Endometrial microvascular endothelial cells (primary cell): ENCODE data around the gene HM13. TPM values are rescaled to one million over a fixed set of nuclear protein-coding genes. Genes with fewer than 3 reads are reported as not detected.
"Not testable (repeated sequence)": the region's sequence is repeated elsewhere in the genome, so short reads cannot be mapped to it uniquely, and the experiment has no call there.

ENCODE experiments used
- in situ Hi-C: cut with HindIII; loops from 2 replicates; pipeline ENCODE4 v1.10.0; 2017; ENCODE audit warnings: low sequenced_read_pairs, low pct_unique_long_range_greater_than_20kb; ENCODE audit errors: inconsistent ontology term
- total RNA-seq: library from RNA; depleted of rRNA; stranded (reverse); fragments of >200 nt; gene quantifications from one replicate; pipeline ENCODE4 v1.2.3, GENCODE V29; 2015; ENCODE audit errors: inconsistent ontology term

The HM13 gene
- total RNA-seq, 1 donor from 2014 or later, result 91.8 TPM

DNA sequence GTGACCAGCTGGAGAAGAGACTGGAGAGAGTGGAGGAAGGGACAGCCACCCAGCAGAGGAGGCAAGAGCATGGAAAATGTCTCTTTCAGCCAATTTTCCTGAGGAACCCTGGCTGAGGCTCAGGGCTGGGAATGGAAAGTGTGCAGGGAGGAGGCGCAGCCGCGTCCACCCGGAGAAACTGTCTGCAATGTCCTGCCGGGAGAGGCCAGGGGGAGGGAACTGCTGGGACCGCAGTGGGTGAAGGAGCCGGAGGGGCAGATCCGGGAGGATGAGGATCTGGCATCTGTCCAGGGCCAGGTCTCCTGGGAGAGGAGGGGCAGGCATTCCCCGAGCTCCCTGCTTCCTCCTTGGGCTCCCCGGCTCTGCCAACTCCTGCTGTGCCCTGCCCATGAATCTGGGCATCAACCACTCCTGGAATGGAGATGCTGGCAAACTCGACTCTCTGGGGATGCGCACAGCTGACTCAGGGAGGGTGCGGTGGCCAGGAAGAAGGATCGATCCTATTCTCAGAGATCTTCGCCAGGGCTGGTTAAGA, 17.4 kb upstream of the HM13 start:
- in situ Hi-C loops, result no loop called here

DNA sequence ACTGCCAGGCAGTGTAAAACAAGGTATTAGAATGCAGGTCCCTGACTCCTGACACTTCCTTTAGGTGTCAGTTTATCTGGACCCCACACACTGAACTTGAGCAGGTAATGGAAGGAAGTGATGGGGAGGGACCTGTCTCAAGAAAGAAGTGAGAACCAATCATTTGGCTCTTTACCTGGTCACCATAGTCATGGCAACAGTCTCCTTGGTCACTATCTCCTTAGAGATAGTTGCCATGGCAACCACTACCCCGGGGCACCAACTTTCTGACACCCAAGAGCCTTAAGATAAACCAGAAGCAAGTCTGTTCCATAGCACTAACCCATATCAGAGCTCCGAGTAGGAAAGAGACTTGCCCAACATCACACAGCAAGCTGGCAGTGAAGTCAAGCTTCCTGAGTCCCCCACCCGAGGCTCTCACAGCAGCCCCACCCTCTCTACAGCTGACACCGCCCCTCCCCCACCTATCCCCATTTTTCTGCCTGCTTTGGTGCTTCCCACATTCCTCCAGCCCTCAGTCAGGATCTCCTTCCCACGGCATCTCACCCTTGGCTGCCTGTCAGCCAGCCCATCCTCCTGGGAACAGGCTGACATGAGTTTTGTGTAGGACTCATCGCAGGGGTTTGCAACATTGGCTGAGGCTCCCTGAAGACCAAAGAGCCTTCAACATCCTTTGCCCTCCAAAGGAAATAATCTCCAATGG, 16.3 kb upstream of the HM13 start:
- in situ Hi-C loops, result no loop called here

DNA sequence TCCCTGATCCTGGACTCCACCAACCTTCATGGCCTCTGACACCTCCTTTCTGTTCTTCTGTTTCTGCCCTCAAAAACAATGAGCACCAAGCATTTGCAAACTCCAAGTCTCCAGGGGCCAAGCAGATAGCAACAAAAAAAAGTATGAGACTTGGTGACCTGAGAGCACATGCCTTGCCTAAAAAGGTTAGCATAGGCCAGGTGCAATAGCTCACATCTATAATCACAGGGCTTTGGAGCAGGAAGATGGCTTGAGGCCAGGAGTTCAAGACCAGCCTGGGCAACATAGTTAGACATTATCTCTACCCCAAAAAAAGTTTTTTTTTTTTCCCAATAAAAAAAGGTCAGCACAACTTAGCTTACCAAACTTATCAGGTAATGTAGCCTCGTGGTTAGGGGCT, 13.7 kb upstream of the HM13 start:
- in situ Hi-C loops, result no loop called here

DNA sequence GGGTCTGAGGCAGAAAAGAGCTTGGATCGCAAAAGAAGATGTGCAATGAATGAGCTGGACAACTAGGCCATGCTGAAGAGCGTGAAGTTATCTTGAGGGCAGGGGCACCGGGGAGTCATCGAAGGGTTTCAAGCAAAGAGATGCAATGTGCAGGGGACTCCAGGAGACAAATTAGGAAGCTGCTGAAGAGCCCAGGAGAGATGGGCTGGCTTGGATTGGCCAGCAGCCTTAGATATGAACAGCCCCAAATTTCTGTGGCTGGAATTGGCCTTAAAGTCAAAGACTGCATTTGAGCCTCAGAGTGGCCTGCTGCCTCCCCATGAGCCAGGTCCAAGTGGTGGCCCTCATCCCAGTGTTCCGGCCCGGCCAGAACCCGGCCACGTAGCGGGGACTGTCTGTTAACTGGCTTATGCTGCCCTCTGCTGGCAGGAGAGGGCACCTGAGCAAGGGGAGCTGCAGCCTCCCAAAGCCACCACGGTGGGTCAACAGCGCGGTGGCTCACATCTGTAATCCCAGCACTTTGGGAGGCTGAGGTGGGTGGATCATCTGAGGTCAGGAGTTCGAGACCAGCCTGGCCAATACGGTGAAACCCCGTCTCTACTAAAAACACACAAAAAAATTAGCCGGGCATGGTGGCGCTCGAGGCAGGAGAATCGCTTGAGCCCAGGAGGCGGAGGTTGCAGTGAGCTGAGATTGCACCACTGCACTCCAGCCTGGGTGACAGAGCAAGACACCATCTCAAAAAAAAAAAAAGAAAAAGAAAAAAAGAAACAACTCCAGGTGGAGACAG, 11.2 kb upstream of the HM13 start:
- in situ Hi-C loops, result not testable (repeated sequence)

DNA sequence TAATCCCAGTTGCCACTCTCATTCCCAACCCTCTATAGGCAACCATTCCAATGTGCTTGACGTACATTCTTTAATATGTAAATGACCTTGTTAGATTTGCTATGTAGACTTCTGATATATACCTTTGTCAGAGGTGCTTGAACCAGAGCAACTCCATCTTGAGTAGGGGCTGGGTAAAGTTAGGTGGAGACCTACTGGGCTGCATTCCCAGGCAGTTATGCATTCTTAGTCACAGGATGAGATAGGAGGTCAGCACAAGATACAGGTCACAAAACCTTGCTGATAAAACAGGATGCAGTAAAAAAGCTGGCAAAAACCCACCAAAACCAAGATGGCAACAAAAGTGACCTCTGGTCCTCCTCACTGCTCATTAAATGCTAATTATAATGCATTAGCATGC, 8.3 kb upstream of the HM13 start:
- in situ Hi-C loops, result no loop called here

DNA sequence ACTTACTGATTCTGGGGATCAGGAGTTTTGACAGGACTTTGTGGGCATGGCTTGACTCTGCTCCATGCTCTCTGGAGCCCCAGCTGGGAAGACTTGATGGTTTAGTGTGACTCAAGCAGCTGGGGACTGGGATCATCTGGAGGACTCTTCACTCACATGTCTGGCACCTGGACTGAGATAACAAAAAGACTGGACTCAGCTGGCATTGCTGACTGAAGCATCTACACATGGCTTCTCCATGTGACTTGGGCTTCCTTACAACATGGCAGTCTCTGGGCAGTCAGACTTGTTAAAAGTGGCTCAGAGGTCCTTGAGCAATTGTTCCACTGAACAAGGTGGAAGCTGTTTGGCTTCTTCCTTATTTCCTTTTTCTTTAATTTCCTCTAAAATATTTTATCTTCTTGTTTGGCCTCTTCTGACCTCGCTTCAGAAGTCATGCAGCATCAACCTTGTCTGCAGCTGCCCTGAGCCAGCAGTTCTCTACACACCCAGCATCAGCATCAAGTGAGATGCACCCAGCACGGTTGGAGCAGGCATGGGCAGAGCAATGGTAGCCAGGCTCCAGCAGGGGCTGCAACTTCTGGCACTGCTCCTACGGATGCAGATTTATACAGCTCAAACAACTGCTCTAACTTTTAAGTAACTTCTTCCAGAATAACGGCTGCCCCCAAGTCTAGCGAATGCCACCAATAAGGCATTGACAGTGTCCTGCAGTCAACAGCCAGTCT, 5.6 kb upstream of the HM13 start:
- in situ Hi-C loops, result no loop called here

DNA sequence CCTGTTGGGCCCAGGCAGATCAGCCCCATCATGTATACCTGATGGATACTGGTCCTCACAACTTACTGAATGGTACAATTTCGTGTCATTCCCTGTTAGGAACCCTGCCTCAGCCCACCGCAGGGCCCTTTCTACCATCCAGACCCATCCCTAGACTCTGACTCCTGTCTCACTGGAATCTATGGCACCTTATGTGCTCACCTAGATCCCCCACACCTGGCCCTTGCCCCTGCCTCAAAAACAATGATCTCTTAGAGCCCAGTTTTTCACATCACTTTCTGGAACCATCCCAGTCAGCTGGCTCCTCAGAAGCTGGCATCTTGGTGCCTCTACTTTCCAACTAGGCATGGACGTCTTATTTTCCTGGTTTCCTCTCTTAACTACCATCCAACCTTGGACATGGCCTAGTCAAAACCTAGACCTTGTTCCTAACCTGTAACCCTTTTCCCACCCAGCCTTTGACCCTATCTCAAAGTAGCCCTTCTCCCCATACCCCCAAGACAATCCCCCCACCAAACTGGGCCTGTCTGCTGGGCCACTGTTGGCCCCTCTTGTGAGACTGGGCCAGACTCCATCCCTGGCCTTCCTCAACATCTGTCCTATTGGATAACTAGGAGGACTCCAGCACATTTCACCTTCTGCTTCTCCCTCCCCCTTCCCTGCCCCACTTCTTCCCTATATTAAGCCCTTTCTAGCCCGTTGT, 981 bp downstream of the HM13 start:
- in situ Hi-C loops, result no loop called here

DNA sequence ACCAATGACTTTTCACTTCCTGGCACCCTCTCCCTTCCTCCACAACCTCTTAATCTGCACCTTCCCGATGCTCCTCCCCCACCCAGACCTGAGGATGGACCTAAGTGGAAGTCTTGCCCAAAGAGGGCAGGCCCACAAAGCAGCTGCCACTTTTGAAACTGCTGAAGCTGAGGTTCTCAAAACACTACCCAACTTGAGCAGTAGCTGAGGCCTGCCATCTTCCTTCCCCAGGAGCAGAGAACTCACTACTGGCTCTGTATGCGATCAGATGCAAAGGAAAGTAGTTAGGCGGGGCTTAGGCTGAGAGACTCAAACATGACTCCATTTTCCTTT, 1.5 kb downstream of the HM13 start:
- in situ Hi-C loops, result no loop called here

DNA sequence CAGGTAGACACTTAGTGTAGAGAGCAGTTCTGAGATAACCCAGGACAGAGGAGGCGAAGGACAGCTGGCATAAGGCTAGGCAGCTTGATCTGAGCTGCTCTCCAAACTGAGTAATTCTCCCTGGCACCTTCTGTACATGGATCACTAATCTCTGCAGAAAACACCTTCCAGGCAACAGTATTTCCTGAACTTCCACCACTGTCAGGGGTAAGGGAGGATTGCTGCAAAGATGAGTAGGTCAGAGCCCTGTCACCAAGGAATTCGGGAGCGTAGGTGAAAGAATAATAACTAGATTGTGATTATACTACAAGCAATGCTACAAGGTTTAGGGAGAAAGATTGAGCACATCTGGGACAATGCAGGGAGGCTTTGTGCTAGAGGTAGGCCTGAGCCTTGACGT, 1.9 kb downstream of the HM13 start:
- in situ Hi-C loops, result no loop called here

DNA sequence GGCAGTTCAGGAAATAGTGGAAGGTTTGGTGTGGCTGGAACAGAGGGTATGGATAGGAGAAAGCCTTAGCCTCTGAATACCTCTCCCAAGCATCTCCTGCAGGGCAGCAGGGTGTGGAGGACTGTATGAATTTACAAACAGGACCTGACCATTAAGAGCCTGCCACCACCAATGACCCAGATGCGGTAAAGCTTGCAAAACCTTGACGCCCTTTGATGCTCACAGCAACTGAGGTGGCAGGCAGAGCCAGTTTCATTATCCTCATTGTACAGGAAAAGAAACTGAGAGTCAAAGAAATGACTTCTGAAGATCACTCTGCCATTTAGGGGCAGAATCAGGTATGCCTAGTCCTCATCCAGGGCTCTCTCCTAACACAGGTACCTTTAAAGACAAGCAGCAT, 2.4 kb downstream of the HM13 start:
- in situ Hi-C loops, result no loop called here

DNA sequence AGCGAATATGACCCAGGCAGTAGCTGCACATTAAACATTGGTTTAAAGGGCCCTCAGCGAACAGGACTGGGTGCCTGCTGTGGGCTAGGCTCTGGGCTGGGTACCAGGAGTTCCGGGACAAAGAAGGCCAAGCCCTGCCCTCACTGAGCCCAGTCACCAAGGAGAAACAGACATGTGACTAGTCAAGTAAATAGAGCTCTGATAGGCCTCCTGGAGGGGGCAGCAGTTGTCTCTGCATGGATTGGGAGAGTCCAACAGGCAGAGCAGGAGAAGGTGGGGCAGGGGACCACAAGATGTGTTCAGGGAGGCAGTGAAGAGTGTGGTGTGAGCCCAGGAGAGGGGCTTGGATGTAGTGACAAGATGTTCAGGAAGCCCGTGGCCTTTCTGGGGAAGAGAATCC, 3.1 kb downstream of the HM13 start:
- in situ Hi-C loops, result no loop called here

DNA sequence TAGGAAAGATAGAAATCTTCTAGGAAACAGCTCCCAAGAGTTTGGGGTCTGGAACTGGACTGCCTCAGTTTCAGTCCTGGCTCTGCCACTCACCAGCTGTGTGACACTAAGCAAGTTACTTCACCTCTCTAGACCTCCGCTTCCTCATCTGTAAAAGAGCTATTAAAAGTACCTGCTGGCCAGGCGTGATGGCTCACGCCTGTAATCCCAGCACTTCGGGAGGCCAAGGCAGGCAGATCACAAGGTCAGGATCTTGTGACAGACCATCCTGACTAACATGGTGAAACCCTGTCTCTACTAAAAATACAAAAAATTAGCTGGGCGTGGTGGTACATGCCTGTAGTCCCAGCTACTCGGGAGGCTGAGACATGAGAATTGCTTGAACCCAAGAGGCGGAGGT, 7.0 kb downstream of the HM13 start:
- in situ Hi-C loops, result not testable (repeated sequence)

DNA sequence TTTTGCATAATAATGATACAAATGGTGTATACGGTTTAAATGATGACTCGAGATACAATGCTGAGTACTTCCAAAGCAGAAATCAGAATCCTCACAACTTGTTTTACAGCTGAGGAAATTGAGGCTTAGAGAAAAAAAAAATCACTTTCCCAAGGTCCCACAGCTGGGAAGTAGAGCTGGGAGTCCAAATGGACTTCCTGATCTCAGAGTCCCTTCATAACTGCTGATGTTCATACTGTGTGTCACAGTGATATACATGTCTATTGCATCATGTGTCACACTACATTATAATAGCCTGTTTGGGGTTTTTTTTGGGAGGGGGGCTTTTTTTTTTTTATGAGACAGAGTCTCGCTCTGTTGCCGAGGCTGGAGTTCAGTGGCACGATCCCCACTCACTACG, 8.5 kb downstream of the HM13 start:
- in situ Hi-C loops, result no loop called here

DNA sequence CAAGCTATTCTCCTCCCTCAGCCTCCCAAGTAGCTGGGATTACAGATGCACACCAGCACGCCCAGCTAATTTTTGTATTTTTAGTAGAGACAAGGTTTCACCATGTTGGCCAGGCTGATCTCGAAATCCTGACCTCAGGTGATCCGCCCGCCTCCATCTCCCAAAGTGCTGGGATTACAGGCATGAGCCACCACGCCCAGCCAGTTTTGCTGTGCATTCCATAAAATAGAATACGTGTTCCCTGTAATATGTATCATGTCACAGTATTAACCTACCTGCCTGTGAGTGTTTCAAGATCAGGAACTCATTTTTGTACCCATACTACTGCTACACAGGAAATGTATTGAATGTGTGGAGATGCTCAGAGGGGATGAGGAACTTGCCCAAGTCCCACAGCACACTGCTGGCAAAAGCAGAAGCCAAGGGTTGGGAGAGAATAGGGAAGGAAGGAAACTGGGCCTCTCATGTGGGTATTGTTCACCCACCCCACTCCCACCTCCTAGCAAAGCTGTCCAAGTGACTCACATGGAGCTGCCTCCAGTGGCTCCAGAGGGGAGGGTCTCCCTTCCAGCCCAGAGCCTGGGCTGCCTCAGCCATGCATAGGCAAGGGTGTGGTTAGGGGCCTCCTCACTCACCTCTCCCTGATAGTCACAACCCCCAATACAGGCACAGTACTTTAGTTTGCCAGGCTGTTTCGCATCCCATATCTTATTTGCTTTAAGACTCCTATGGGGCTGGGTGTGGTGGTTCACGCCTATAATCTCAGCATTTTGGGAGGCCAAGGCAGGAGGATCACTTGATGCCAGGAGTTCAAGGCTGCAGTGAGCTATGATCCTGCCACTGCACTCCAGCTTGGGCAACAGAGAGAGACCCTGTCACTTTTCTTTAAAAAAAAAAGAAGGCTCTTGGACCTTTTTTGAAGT, 9.4 kb downstream of the HM13 start:
- in situ Hi-C loops, result no loop called here

DNA sequence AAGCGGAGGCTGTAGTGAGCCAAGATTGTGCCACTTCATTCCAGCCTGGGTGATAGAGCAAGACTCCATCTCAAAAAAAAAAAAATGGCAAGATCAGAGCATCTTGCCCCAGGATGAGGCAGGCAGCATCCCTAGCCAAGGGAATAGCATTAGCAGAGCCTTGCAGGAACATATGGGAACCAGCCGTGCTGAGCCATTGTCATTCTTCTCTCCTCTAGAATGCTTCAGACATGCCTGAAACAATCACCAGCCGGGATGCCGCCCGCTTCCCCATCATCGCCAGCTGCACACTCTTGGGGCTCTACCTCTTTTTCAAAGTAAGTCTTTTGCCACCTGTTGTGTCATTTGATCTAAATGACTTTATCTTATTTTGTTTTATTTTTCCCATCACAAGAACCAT, 13.0 kb downstream of the HM13 start:
- in situ Hi-C loops, result no loop called here

DNA sequence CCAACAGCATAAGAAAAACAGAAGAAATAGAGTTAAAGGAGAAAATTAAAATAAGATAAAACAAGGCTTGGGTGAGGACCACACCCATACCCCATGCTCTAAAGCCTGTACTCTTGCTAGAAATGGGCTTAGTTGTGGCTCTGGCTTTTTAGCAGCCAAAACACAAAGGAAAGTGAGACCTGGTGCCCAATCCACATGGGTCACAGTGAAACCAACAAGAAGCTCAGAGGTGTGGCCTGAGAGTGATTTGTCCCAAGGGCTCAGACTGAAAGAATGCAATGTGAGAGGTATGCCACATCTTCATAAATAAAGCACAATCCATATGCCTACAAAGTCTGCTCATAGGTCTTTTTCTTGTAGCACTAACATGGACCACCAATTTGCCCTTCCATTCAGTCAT, 21.1 kb downstream of the HM13 start:
- in situ Hi-C loops, result no loop called here

DNA sequence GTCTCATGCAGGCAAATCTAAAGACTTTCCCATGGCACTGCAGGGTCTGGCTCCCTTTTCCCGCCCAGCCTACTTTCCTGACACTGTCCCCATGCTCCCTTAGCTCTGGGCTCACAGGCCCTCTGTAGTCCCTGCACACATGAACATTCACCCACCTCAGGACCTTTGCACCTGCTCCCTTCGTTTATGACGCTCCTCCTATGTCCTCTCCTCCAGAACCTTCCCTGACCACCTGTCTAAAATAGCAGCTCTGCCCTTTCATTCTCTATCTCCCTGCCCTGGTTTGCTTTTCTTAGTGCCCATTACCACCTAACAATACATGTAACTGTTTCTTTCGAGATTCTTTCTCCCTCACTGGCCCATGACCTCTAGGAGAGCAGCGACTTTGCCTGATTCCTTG, 22.3 kb downstream of the HM13 start:
- in situ Hi-C loops, result no loop called here

DNA sequence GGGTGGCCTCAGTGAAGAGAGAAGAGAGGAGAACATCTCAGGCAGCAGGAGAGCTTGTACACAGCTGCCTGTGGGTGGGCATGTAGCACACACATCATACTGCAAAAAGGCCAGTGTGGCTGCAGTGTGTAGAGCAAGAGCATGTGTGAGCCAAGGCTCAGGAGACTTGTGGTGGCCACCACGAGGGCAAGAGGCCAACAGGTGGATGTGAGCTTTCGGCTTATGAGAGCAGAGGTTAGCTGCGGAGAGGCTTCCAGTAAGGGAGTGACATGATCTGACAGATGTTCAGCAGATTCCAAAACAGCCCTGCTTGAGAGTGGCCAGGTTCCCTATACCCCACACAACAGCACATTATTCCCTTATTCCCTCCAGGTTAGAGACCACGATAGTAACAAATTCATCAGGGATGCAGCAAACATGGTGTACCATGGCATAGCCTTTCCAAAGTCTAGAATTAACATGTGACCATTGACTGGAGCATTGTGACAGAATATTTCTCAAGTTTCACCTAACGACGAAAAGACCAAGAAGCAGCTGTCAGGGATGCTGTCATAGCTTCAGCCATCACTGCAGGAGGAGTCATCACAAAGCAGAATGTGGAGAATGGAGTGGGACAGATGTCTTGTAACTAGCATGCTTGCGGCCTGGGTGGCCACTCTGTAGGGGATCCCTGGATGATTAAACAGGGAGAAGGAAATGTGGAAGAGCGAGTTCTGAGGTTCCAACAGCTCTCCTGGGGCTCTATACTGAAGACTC, 23.1 kb downstream of the HM13 start:
- in situ Hi-C loops, result no loop called here
